GM12801 (cell line): ENCODE data around the gene CPNE4.

Experiments
- CTCF ChIP-seq: IDR thresholded peaks from one replicate; pipeline ENCODE4 v1.5.1; 2011; ENCODE audit warnings: control low read depth; ENCODE audit not compliant: insufficient read length; ENCODE audit errors: extremely low read depth

The CPNE4 gene

GRCh38 chr3:131550562-131551465 is 484.0 kb downstream of the CPNE4 start:
- no peak for TF ChIP-seq CTCF

- no peak for TF ChIP-seq CTCF
Measured at GRCh38 chr3:131549340-131549739, 485.5 kb downstream of the CPNE4 start.

DNA sequence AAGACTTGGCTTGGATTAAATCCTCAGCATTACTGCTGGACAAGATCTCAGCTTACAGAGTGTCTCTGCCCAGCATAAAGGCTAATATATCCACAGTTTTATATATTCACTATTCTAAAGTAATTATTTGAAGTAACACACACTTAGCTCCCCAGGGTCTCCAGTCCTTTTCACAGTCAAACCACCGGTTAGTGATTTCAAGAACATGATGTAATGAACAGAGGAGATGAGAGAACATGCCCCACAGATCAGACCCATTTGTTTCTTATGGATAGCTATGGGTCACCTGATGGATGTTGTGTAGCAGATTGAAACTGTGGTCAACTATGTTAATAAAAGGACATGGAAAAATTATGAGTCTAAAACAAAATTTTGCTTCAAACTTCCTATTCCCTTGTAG is 487.2 kb downstream of the CPNE4 start:
- TF ChIP-seq CTCF: no peak

- no peak for TF ChIP-seq CTCF
Measured at GRCh38 chr3:131546441-131546840, 488.4 kb downstream of the CPNE4 start.

- TF ChIP-seq CTCF: no peak
Measured at GRCh38 chr3:131544557-131544956, 490.3 kb downstream of the CPNE4 start.

GRCh38 chr3:131543714-131544113 is 491.1 kb downstream of the CPNE4 start:
- TF ChIP-seq CTCF: no peak

- no peak for TF ChIP-seq CTCF
Measured at GRCh38 chr3:131541288-131541687, 493.5 kb downstream of the CPNE4 start.
